ENCODE results near the gene HS3ST4.

Gene HS3ST4

GRCh38 chr16:25691519-25692091, at the start of gene HS3ST4:
Gene HS3ST4 (plus strand): TSS chr16:25691959.
- DNase-seq (ENCODE audit: low read depth): no peak

- DNase-seq (ENCODE audit: low read depth): no peak
Measured at GRCh38 chr16:25643633-25644032, 48.1 kb upstream of the HS3ST4 start.

- no peak for DNase-seq (ENCODE audit: low read depth)
Measured at GRCh38 chr16:25656639-25657038, 35.1 kb upstream of the HS3ST4 start.

- DNase-seq (ENCODE audit: low read depth): no peak
Measured at GRCh38 chr16:25676820-25677219, 14.9 kb upstream of the HS3ST4 start.

GRCh38 chr16:25679511-25679910, 12.2 kb upstream of the HS3ST4 start:
- no peak for DNase-seq (ENCODE audit: low read depth)

- no peak for DNase-seq (ENCODE audit: low read depth)
Measured at GRCh38 chr16:25689137-25689836, 2.5 kb upstream of the HS3ST4 start.

- DNase-seq (ENCODE audit: low read depth): no peak
Measured at GRCh38 chr16:25690552-25691143, 1.1 kb upstream of the HS3ST4 start.

GRCh38 chr16:25692351-25692741, 587 bp downstream of the HS3ST4 start:
- DNase-seq (ENCODE audit: low read depth): no peak

- DNase-seq (ENCODE audit: low read depth): no peak
Measured at GRCh38 chr16:25692742-25693508, 1.2 kb downstream of the HS3ST4 start.

GRCh38 chr16:25693631-25694030, 1.9 kb downstream of the HS3ST4 start:
- no peak for DNase-seq (ENCODE audit: low read depth)

GRCh38 chr16:25699069-25699468, 7.3 kb downstream of the HS3ST4 start:
- DNase-seq (ENCODE audit: low read depth): no peak

- no peak for DNase-seq (ENCODE audit: low read depth)
Measured at GRCh38 chr16:25700547-25700946, 8.8 kb downstream of the HS3ST4 start.

- no peak for DNase-seq (ENCODE audit: low read depth)
Measured at GRCh38 chr16:25707553-25707952, 15.8 kb downstream of the HS3ST4 start.

- DNase-seq (ENCODE audit: low read depth): no peak
Measured at GRCh38 chr16:25707982-25708583, 16.3 kb downstream of the HS3ST4 start.

GRCh38 chr16:25709213-25709612, 17.5 kb downstream of the HS3ST4 start:
- no peak for DNase-seq (ENCODE audit: low read depth)

GRCh38 chr16:25713785-25714570, 22.2 kb downstream of the HS3ST4 start:
- no peak for DNase-seq (ENCODE audit: low read depth)

GRCh38 chr16:25716186-25716585, 24.4 kb downstream of the HS3ST4 start:
- no peak for DNase-seq (ENCODE audit: low read depth)

- no peak for DNase-seq (ENCODE audit: low read depth)
Measured at GRCh38 chr16:25721439-25721838, 29.7 kb downstream of the HS3ST4 start.

GRCh38 chr16:25726430-25727098, 34.8 kb downstream of the HS3ST4 start:
- DNase-seq (ENCODE audit: low read depth): no peak

GRCh38 chr16:25729188-25729915, 37.6 kb downstream of the HS3ST4 start:
- DNase-seq (ENCODE audit: low read depth): no peak

All from activated gamma-delta T cell treated with anti-CD3 and anti-CD28 coated beads, Interleukin-2, amount 50 U/mL, for 16 hours (primary cell).